NCI-H2171 treated with DMSO at 0.1 percent for 48 hours (cell line): ENCODE measurements around the gene RABIF.

Experiments used
- DNase-seq: peaks from one replicate; lab custom pipeline; 2025; lab: John Stamatoyannopoulos, UW

RABIF gene

GRCh38 chr1:202873026-202873425 is 15.9 kb downstream of the RABIF start:
- no peak for DNase-seq

- no peak for DNase-seq
Measured at GRCh38 chr1:202871367-202871766, 17.6 kb downstream of the RABIF start.

GRCh38 chr1:202862679-202863560 is 26.0 kb downstream of the RABIF start:
- DNase-seq: no peak

- DNase-seq: peak; percentile 75
Measured at GRCh38 chr1:202861420-202862132, 27.4 kb downstream of the RABIF start.

- DNase-seq: peak; percentile 44
Measured at GRCh38 chr1:202860744-202861419, 28.1 kb downstream of the RABIF start.

GRCh38 chr1:202858789-202859414 is 30.0 kb downstream of the RABIF start:
- DNase-seq: no peak

- DNase-seq: no peak
Measured at GRCh38 chr1:202858331-202858730, 30.6 kb downstream of the RABIF start.

- no peak for DNase-seq
Measured at GRCh38 chr1:202857136-202857610, 31.8 kb downstream of the RABIF start.

- no peak for DNase-seq
Measured at GRCh38 chr1:202856014-202856413, 32.9 kb downstream of the RABIF start.

GRCh38 chr1:202854787-202855186 is 34.2 kb downstream of the RABIF start:
- no peak for DNase-seq

GRCh38 chr1:202852163-202852904 is 36.6 kb downstream of the RABIF start:
- DNase-seq: no peak

GRCh38 chr1:202850593-202851362 is 38.2 kb downstream of the RABIF start:
- no peak for DNase-seq

- no peak for DNase-seq
Measured at GRCh38 chr1:202848191-202848542, 40.8 kb downstream of the RABIF start.

- no peak for DNase-seq
Measured at GRCh38 chr1:202844935-202845334, 44.0 kb downstream of the RABIF start.

GRCh38 chr1:202844259-202844658 is 44.7 kb downstream of the RABIF start:
- no peak for DNase-seq

GRCh38 chr1:202843081-202843480 is 45.9 kb downstream of the RABIF start:
- no peak for DNase-seq

- DNase-seq: no peak
Measured at GRCh38 chr1:202837746-202838262, 51.1 kb downstream of the RABIF start.

GRCh38 chr1:202836623-202837403 is 52.1 kb downstream of the RABIF start:
- no peak for DNase-seq

- DNase-seq: no peak
Measured at GRCh38 chr1:202835548-202836072, 53.3 kb downstream of the RABIF start.
